ENCODE results near the gene CDC42BPB.

DNA sequence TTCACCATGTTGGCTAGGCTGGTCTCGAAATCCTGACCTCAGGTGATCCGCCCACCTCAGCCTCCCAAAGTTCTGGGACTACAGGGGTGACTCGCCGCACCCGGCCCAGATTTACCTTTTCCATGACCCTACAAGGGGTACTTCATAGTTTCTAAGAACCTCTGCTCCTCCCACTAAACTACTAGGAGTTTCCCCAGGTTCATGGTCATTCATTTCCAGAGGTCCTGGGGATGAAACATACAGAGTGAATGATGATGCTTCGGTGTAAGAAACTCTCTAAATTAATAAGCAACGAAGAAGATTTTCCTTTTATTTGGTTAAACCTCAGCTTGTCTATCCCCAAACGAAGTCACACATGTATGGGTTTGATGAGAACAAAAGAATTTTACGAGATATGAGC is 77.9 kb downstream of the CDC42BPB start:
- TF ChIP-seq EZH2 (IDR thresholded peaks at IDR 0.05; ENCODE audit: low read length, missing control alignments), result no peak
- TF ChIP-seq, protein P1, sequence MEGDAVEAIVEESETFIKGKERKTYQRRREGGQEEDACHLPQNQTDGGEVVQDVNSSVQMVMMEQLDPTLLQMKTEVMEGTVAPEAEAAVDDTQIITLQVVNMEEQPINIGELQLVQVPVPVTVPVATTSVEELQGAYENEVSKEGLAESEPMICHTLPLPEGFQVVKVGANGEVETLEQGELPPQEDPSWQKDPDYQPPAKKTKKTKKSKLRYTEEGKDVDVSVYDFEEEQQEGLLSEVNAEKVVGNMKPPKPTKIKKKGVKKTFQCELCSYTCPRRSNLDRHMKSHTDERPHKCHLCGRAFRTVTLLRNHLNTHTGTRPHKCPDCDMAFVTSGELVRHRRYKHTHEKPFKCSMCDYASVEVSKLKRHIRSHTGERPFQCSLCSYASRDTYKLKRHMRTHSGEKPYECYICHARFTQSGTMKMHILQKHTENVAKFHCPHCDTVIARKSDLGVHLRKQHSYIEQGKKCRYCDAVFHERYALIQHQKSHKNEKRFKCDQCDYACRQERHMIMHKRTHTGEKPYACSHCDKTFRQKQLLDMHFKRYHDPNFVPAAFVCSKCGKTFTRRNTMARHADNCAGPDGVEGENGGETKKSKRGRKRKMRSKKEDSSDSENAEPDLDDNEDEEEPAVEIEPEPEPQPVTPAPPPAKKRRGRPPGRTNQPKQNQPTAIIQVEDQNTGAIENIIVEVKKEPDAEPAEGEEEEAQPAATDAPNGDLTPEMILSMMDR (conservative IDR thresholded peaks at IDR 0.05 in 1 of 2, IDR thresholded peaks at IDR 0.05 in 1 of 2; ENCODE audit: low read depth in 1 of 2, low read length in 2 of 2), result no peak

Data from fibroblast of lung (primary cell).